Measurements from ENCODE around the gene PLXNA4. TPM values are rescaled to one million over a fixed set of nuclear protein-coding genes. Genes with fewer than 3 reads are reported as not detected.

Gene PLXNA4
- total RNA-seq, 1 donor from 2014 or later: 16.2 TPM

DNA sequence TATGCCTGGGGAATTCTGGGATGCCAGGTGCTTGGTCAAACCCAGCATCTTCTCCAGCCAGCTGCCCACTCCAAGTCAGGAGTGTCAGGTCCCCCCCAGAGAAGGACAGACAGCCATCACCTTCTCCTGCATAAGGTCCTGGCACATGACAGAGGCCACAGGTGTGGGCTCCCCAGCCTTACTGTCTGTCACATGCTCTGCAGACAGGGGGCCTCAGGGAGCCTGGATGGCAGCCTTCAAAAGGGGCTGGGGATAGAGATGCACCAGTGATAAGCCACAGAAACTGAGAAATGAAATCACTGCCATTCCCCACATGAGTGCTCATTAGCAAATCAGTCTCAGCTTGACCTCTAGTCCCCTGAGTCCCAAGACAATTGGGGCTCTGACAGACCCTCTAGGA, 72.9 kb downstream of the PLXNA4 start:
- H3K4me3 Mint-ChIP-seq (ENCODE audit: unreplicated experiment): no peak overlapping the region
- no peak for DNase-seq
- no peak overlapping the region for H3K27ac Mint-ChIP-seq (ENCODE audit: unreplicated experiment)
- no peaks in the 10 kb centered on the region for H3K9me3 Mint-ChIP-seq (ENCODE audit: unreplicated experiment)
- peaks cover 4% of the 10 kb centered on the region for H3K36me3 Mint-ChIP-seq (ENCODE audit: unreplicated experiment)
- H3K4me1 Mint-ChIP-seq (ENCODE audit: low read depth, unreplicated experiment): peaks cover 17% of the 10 kb centered on the region
- TF ChIP-seq, protein P1, sequence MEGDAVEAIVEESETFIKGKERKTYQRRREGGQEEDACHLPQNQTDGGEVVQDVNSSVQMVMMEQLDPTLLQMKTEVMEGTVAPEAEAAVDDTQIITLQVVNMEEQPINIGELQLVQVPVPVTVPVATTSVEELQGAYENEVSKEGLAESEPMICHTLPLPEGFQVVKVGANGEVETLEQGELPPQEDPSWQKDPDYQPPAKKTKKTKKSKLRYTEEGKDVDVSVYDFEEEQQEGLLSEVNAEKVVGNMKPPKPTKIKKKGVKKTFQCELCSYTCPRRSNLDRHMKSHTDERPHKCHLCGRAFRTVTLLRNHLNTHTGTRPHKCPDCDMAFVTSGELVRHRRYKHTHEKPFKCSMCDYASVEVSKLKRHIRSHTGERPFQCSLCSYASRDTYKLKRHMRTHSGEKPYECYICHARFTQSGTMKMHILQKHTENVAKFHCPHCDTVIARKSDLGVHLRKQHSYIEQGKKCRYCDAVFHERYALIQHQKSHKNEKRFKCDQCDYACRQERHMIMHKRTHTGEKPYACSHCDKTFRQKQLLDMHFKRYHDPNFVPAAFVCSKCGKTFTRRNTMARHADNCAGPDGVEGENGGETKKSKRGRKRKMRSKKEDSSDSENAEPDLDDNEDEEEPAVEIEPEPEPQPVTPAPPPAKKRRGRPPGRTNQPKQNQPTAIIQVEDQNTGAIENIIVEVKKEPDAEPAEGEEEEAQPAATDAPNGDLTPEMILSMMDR (IDR thresholded peaks at IDR 0.05; ENCODE audit: partially characterized antibody, unreplicated experiment): no peak
- H3K27me3 Mint-ChIP-seq (ENCODE audit: unreplicated experiment): peaks cover 6% of the 10 kb centered on the region

- TF ChIP-seq, protein P1 (IDR thresholded peaks at IDR 0.05; ENCODE audit: partially characterized antibody, unreplicated experiment): no peak
- H3K4me3 Mint-ChIP-seq (ENCODE audit: unreplicated experiment): no peak overlapping the region
- DNase-seq: no peak
- H3K27me3 Mint-ChIP-seq (ENCODE audit: unreplicated experiment): peaks cover 6% of the 10 kb centered on the region
- H3K36me3 Mint-ChIP-seq (ENCODE audit: unreplicated experiment): peaks cover 2% of the 10 kb centered on the region
- no peak overlapping the region for H3K27ac Mint-ChIP-seq (ENCODE audit: unreplicated experiment)
- no peaks in the 10 kb centered on the region for H3K9me3 Mint-ChIP-seq (ENCODE audit: unreplicated experiment)
- peaks cover 19% of the 10 kb centered on the region for H3K4me1 Mint-ChIP-seq (ENCODE audit: low read depth, unreplicated experiment)
These were observed 74.3 kb downstream of the PLXNA4 start for GRCh38 chr7:132501956-132502355.

DNA sequence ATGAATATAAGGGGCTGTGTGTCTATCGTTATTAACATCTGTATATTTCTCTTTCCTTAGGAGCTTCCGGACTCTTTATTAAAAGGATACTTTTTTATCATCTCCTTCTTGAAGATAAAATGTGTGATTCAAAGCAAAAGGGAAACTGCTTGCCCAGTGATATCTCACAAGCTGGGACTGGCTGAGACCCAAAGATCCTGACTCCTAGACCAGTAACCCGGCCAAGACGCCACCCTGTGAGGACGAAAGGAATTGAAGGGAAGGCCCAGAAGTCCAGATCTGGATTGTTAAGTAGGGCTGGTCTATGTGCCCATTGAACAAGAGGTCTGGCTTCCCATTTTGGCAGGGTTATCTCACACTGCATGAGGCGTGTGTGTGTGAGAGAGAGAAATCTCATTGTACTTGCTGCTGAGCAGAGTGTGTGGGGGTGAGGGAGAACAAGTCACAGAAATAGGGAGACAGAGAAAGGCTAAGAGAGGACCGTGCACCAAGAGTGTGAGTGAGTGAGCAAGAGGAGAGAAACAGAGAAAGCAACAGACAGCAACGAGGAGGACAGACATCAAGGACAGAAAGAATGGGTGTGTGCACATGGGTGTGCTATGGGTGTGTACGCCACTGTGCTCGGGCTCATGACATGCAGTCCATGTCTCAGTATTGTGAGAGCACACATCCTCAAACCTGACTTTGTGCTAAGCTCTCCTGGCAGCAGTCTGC, 75.4 kb downstream of the PLXNA4 start:
- H3K36me3 Mint-ChIP-seq (ENCODE audit: unreplicated experiment): no peaks in the 10 kb centered on the region
- TF ChIP-seq, protein P1 (IDR thresholded peaks at IDR 0.05; ENCODE audit: partially characterized antibody, unreplicated experiment): no peak
- H3K4me3 Mint-ChIP-seq (ENCODE audit: unreplicated experiment): no peak overlapping the region
- no peak overlapping the region for H3K27ac Mint-ChIP-seq (ENCODE audit: unreplicated experiment)
- H3K4me1 Mint-ChIP-seq (ENCODE audit: low read depth, unreplicated experiment): peaks cover 19% of the 10 kb centered on the region
- no peaks in the 10 kb centered on the region for H3K9me3 Mint-ChIP-seq (ENCODE audit: unreplicated experiment)
- peaks cover 6% of the 10 kb centered on the region for H3K27me3 Mint-ChIP-seq (ENCODE audit: unreplicated experiment)
- DNase-seq: no peak

DNA sequence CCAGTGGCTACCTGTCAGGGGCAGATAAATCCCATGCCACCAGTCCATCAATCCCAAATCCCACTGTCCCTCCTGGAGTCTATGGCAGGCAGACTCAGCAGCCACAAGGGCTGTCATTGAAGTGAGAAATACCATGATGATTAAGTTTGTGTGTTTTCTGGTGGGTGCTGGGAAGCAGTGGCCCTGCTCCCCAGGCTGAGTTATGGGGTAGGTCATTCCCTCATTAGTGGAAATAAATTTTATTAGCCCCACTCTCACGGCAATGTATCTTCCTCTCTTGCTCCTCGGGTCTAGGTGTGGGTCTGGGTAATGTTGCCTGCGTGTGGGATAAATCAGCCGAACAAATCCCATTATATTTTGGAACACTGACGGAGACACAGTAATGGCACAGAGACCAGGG, 76.8 kb downstream of the PLXNA4 start:
- no peaks in the 10 kb centered on the region for H3K9me3 Mint-ChIP-seq (ENCODE audit: unreplicated experiment)
- peaks cover 16% of the 10 kb centered on the region for H3K4me1 Mint-ChIP-seq (ENCODE audit: low read depth, unreplicated experiment)
- H3K27ac Mint-ChIP-seq (ENCODE audit: unreplicated experiment): no peak overlapping the region
- no peak overlapping the region for H3K4me3 Mint-ChIP-seq (ENCODE audit: unreplicated experiment)
- peaks cover 2% of the 10 kb centered on the region for H3K27me3 Mint-ChIP-seq (ENCODE audit: unreplicated experiment)
- no peaks in the 10 kb centered on the region for H3K36me3 Mint-ChIP-seq (ENCODE audit: unreplicated experiment)
- DNase-seq: no peak
- TF ChIP-seq, protein P1 (IDR thresholded peaks at IDR 0.05; ENCODE audit: partially characterized antibody, unreplicated experiment): no peak

GRCh38 chr7:132499065-132499464, 77.2 kb downstream of the PLXNA4 start:
- H3K27ac Mint-ChIP-seq (ENCODE audit: unreplicated experiment): no peak overlapping the region
- peaks cover 2% of the 10 kb centered on the region for H3K27me3 Mint-ChIP-seq (ENCODE audit: unreplicated experiment)
- no peaks in the 10 kb centered on the region for H3K36me3 Mint-ChIP-seq (ENCODE audit: unreplicated experiment)
- no peak for DNase-seq
- no peak overlapping the region for H3K4me3 Mint-ChIP-seq (ENCODE audit: unreplicated experiment)
- TF ChIP-seq, protein P1 (IDR thresholded peaks at IDR 0.05; ENCODE audit: partially characterized antibody, unreplicated experiment): no peak
- peaks cover 15% of the 10 kb centered on the region for H3K4me1 Mint-ChIP-seq (ENCODE audit: low read depth, unreplicated experiment)
- no peaks in the 10 kb centered on the region for H3K9me3 Mint-ChIP-seq (ENCODE audit: unreplicated experiment)
